GM12801 (cell line): ENCODE data around the gene CACNA1B.

Source experiments
- TF ChIP-seq, protein P1 (sequence below): IDR thresholded peaks from one replicate; pipeline ENCODE4 v1.5.1; 2011; ENCODE audit warnings: control low read depth; ENCODE audit not compliant: insufficient read length; ENCODE audit errors: extremely low read depth

CACNA1B gene

GRCh38 chr9:138083873-138084272, 206.3 kb downstream of the CACNA1B start:
- TF ChIP-seq, protein P1, sequence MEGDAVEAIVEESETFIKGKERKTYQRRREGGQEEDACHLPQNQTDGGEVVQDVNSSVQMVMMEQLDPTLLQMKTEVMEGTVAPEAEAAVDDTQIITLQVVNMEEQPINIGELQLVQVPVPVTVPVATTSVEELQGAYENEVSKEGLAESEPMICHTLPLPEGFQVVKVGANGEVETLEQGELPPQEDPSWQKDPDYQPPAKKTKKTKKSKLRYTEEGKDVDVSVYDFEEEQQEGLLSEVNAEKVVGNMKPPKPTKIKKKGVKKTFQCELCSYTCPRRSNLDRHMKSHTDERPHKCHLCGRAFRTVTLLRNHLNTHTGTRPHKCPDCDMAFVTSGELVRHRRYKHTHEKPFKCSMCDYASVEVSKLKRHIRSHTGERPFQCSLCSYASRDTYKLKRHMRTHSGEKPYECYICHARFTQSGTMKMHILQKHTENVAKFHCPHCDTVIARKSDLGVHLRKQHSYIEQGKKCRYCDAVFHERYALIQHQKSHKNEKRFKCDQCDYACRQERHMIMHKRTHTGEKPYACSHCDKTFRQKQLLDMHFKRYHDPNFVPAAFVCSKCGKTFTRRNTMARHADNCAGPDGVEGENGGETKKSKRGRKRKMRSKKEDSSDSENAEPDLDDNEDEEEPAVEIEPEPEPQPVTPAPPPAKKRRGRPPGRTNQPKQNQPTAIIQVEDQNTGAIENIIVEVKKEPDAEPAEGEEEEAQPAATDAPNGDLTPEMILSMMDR: no peak

- TF ChIP-seq, protein P1: no peak
These were observed 208.0 kb downstream of the CACNA1B start for GRCh38 chr9:138085568-138085967.

GRCh38 chr9:138094028-138094427, 216.4 kb downstream of the CACNA1B start:
- TF ChIP-seq, protein P1: no peak

DNA sequence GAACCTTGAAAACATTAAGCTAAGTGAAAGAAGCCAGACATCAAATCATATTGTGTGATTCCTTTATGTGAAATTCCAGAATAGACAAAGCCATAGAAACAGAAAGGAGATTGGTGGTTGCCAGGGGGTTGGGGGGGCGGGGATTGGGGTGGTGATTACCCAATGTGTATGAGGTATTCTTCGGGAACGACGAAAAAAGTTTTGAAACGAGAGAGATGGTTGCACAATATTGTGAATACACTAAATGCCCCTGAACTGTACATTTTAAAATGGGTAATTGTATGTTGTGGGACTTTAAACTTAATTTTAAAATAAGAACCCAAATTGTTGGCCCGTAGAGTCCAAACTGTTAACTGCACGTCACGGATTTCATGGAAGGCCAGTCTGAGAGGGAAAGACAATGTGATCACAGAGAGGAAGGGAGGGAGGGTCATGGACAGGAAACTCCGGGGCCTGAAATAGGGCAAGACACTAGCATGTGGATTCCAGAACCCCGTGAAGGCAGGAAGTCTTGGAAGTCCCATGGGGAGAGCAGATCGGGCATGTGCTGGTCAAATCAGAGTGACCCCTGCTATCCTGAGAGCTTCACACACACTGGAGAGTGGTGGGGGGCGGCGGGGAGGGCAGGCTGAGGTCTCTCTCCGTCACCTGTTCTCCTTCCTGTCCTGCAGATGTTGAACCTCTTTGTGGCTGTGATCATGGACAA, 218.4 kb downstream of the CACNA1B start:
- TF ChIP-seq, protein P1: no peak

GRCh38 chr9:138096519-138096845, 218.9 kb downstream of the CACNA1B start:
- TF ChIP-seq, protein P1: no peak

DNA sequence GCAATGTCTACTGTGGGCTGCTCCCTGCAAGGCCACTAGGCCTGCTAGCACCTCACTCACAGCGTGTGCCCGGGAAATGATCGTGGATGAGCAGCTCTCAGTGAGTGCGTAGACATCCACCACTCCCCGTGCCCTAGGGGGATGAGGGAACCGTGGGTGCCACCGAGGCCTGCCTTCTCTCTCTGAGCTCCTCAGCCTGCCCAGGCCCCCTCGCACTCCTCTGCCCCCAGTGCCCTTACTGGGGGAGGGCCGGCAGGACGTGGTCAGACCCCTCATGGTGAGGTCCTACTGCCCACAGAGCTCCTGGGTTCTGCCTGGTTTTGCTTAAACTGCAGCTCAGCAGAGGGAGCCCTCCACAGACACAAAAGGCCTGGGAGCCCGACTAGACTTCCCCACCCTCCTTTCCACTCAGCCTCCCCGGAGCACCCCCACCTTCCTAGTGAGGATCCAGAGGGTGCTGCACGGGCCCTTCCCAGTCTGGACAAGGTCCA, 220.0 kb downstream of the CACNA1B start:
- TF ChIP-seq, protein P1: no peak

DNA sequence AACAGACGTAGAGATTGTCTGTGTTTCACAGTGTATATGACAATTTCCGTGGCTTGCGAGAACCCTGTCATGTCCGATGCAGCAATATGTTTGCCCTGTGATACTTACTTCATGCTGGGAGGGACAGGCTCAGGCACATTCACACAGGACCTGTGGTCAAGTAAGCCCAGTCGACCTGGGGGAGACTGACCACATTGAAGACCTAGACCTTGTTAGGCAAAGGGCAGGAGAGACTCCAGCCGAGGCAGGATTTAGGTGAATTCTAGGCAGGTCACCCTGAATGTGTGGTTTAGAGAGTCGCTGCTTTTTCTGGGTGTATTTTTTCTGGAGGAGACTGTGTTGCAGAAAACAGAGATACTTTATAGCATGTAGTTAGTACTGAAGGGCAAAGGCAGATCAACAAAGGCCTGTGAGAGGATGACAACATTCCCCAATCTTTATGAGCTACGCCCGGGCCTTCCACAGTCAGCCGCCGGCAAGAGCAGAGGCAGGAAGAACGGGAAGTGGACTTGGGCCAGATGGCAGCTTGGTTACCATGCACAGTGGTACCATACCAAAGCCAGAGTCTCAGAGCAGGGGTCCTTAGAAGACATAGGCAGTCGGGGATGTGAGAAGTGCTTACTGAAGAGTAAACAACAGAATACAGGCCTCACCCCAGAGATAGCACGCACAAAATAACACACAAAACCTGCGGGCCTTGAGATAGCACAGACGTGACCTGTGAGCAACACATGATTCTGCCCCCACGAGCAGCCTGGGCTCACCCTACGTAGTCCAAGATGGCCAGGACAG, 220.7 kb downstream of the CACNA1B start:
- TF ChIP-seq, protein P1: no peak
